Memory B cell (primary cell): Measurements from ENCODE around the gene GRIN1.

ENCODE experiments used
- ATAC-seq: fragments of 150-1000 bp; cut with Tn5 transposase; 2 replicates; pipeline ENCODE4 v1.10.0; 2021; ENCODE audit warnings: low read depth, mild to moderate bottlenecking, moderate library complexity
- DNase-seq, 2 donors: peaks; one replicate each; pipeline ENCODE4 v3.0.0; 2022; ENCODE audit warnings: low spot score in 2 of 2
- H3K27ac Mint-ChIP-seq: one replicate; pipeline ENCODE4 v1.8.0; 2022; ENCODE audit warnings: mild to moderate bottlenecking, moderate library complexity, mixed read lengths
- H3K27me3 Mint-ChIP-seq: one replicate; pipeline ENCODE4 v1.8.0; 2022; ENCODE audit warnings: mixed read lengths
- H3K36me3 Mint-ChIP-seq: one replicate; pipeline ENCODE4 v1.8.0; 2022; ENCODE audit warnings: mild to moderate bottlenecking, mixed read lengths
- H3K4me1 Mint-ChIP-seq: one replicate; pipeline ENCODE4 v1.8.0; 2022; ENCODE audit warnings: mixed read lengths
- H3K4me3 Mint-ChIP-seq: one replicate; pipeline ENCODE4 v1.8.0; 2022; ENCODE audit warnings: mild to moderate bottlenecking, moderate library complexity, mixed read lengths
- H3K9me3 Mint-ChIP-seq: one replicate; pipeline ENCODE4 v1.8.0; 2022; ENCODE audit warnings: mixed read lengths

GRIN1 gene

GRCh38 chr9:137198051-137198901, 59.3 kb downstream of the GRIN1 start:
- Mint-ChIP-seq H3K4me1 (peaks cover 17% of the 10 kb centered on the region), H3K27me3 (no peaks in the 10 kb centered on the region), H3K4me3 (peak overlapping the region; percentile 27), H3K27ac (no peak overlapping the region), H3K36me3 (no peaks in the 10 kb centered on the region), H3K9me3 (no peaks in the 10 kb centered on the region)
- ATAC-seq (no peak), DNase-seq (no peak)

GRCh38 chr9:137198902-137199283, 59.9 kb downstream of the GRIN1 start:
- Mint-ChIP-seq H3K27me3 (no peaks in the 10 kb centered on the region), H3K27ac (no peak overlapping the region), H3K4me1 (peaks cover 19% of the 10 kb centered on the region), H3K9me3 (no peaks in the 10 kb centered on the region), H3K4me3 (no peak overlapping the region), H3K36me3 (no peaks in the 10 kb centered on the region)
- ATAC-seq (no peak), DNase-seq (no peak)

GRCh38 chr9:137199411-137200121, 60.6 kb downstream of the GRIN1 start:
- H3K27me3 Mint-ChIP-seq, result no peaks in the 10 kb centered on the region
- H3K4me3 Mint-ChIP-seq, result peak overlapping the region; percentile 83
- H3K27ac Mint-ChIP-seq, result no peak overlapping the region
- no peaks in the 10 kb centered on the region for H3K9me3 Mint-ChIP-seq
- H3K36me3 Mint-ChIP-seq, result no peaks in the 10 kb centered on the region
- no peak for DNase-seq
- H3K4me1 Mint-ChIP-seq, result peaks cover 22% of the 10 kb centered on the region
- no peak for ATAC-seq

GRCh38 chr9:137200311-137201204, 61.6 kb downstream of the GRIN1 start, which contains the start of gene TPRN:
Gene TPRN, minus strand, starts transcription at chr9:137200741. Its CDS starts 30 bp downstream, at chr9:137200711.
- no peaks in the 10 kb centered on the region for H3K27me3 Mint-ChIP-seq
- H3K4me1 Mint-ChIP-seq, result peaks cover 21% of the 10 kb centered on the region
- ATAC-seq (peak; percentile 88), DNase-seq (peak; percentile 87 to 98)
- peak within 1 kb of the TSS; percentile 83 for H3K4me3 Mint-ChIP-seq
- peak within 1 kb of the TSS; percentile 81 for H3K27ac Mint-ChIP-seq
- H3K36me3 Mint-ChIP-seq, result no peaks in the 10 kb centered on the region
- H3K9me3 Mint-ChIP-seq, result no peaks in the 10 kb centered on the region

- Mint-ChIP-seq H3K27ac (peak overlapping the region; percentile 81), H3K4me3 (peak overlapping the region; percentile 83), H3K27me3 (no peaks in the 10 kb centered on the region), H3K9me3 (no peaks in the 10 kb centered on the region), H3K4me1 (peaks cover 28% of the 10 kb centered on the region), H3K36me3 (no peaks in the 10 kb centered on the region)
- no peak for DNase-seq
- no peak for ATAC-seq
Measured at GRCh38 chr9:137201205-137201868, 62.4 kb downstream of the GRIN1 start.

GRCh38 chr9:137202966-137203365, 64.0 kb downstream of the GRIN1 start:
- Mint-ChIP-seq H3K4me3 (no peak overlapping the region), H3K27me3 (no peaks in the 10 kb centered on the region), H3K4me1 (peaks cover 39% of the 10 kb centered on the region), H3K27ac (no peak overlapping the region), H3K36me3 (peaks cover 10% of the 10 kb centered on the region), H3K9me3 (no peaks in the 10 kb centered on the region)
- ATAC-seq, result no peak
- no peak for DNase-seq

GRCh38 chr9:137204731-137205125, 65.8 kb downstream of the GRIN1 start:
- H3K36me3 Mint-ChIP-seq, result peaks cover 13% of the 10 kb centered on the region
- no peaks in the 10 kb centered on the region for H3K27me3 Mint-ChIP-seq
- H3K9me3 Mint-ChIP-seq, result no peaks in the 10 kb centered on the region
- DNase-seq (no peak), ATAC-seq (no peak)
- H3K4me3 Mint-ChIP-seq, result peak overlapping the region; percentile 93
- peak overlapping the region; percentile 94 for H3K27ac Mint-ChIP-seq
- peaks cover 36% of the 10 kb centered on the region for H3K4me1 Mint-ChIP-seq

- Mint-ChIP-seq H3K27me3 (no peaks in the 10 kb centered on the region), H3K9me3 (no peaks in the 10 kb centered on the region), H3K4me3 (peak within 1 kb of the TSS; percentile 93), H3K4me1 (peaks cover 36% of the 10 kb centered on the region), H3K27ac (peak within 1 kb of the TSS; percentile 94), H3K36me3 (peaks cover 13% of the 10 kb centered on the region)
- peak; percentile 64 for ATAC-seq
- peak; percentile 91 to 97 for DNase-seq
Measured at GRCh38 chr9:137205126-137206069, 66.4 kb downstream of the GRIN1 start, which contains the start of the genes NDOR1 and TMEM203. Gene NDOR1, plus strand, starts transcription at chr9:137205700. Its CDS starts 78 bp downstream, at chr9:137205778. Gene TMEM203, minus strand, starts transcription at chr9:137205648. Its CDS starts 234 bp downstream, at chr9:137205414.

- no peaks in the 10 kb centered on the region for H3K9me3 Mint-ChIP-seq
- DNase-seq, result no peak
- H3K36me3 Mint-ChIP-seq, result peaks cover 13% of the 10 kb centered on the region
- peaks cover 35% of the 10 kb centered on the region for H3K4me1 Mint-ChIP-seq
- H3K4me3 Mint-ChIP-seq, result peak overlapping the region; percentile 93
- peak overlapping the region; percentile 94 for H3K27ac Mint-ChIP-seq
- no peak for ATAC-seq
- no peaks in the 10 kb centered on the region for H3K27me3 Mint-ChIP-seq
Measured at GRCh38 chr9:137206602-137207001, 67.6 kb downstream of the GRIN1 start.

- Mint-ChIP-seq H3K27ac (no peak overlapping the region), H3K36me3 (peaks cover 15% of the 10 kb centered on the region), H3K4me1 (peaks cover 15% of the 10 kb centered on the region), H3K4me3 (no peak overlapping the region), H3K9me3 (no peaks in the 10 kb centered on the region), H3K27me3 (no peaks in the 10 kb centered on the region)
- DNase-seq (no peak), ATAC-seq (no peak)
Measured at GRCh38 chr9:137211532-137211931, 72.6 kb downstream of the GRIN1 start.

- Mint-ChIP-seq H3K36me3 (peaks cover 6% of the 10 kb centered on the region), H3K27ac (no peak overlapping the region), H3K4me1 (peaks cover 5% of the 10 kb centered on the region), H3K4me3 (no peak overlapping the region), H3K27me3 (no peaks in the 10 kb centered on the region), H3K9me3 (no peaks in the 10 kb centered on the region)
- DNase-seq (no peak), ATAC-seq (no peak)
Measured at GRCh38 chr9:137212520-137212919, 73.6 kb downstream of the GRIN1 start.
